HG02852 (cell line): ENCODE measurements around the gene ATP2C2.
"Not testable (repeated sequence)": the region's sequence is repeated elsewhere in the genome, so short reads cannot be mapped to it uniquely, and the experiment has no call there.

ENCODE experiments used
- ATAC-seq: cut with Tn5 transposase; IDR thresholded peaks from one replicate; pipeline ENCODE4 v1.9.1; 2021; ENCODE audit warnings: mild to moderate bottlenecking, moderate library complexity; ENCODE audit not compliant: unreplicated experiment

The ATP2C2 gene

DNA sequence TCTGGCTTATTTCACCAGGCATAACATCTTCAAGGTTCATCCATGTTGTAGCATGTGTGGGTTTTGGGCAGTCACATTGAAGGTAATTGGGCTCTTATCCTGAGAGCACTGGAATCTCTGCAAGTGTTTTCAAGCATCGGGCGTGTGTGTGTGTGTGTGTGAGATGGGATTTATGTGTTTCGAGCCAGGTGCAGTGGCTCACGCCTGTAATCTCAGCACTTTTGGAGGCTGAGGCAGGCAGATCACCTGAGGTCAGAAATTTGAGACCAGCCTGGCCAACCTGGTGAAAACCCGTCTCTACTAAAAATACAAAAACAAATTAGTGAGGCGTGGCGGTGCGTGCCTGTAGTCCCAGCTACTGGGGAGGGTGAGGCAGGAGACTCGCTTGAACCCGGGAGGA, 27.7 kb downstream of the ATP2C2 start:
- ATAC-seq = not testable (repeated sequence)

- ATAC-seq = no peak
Measured at GRCh38 chr16:84396537-84397008, 28.2 kb downstream of the ATP2C2 start.

DNA sequence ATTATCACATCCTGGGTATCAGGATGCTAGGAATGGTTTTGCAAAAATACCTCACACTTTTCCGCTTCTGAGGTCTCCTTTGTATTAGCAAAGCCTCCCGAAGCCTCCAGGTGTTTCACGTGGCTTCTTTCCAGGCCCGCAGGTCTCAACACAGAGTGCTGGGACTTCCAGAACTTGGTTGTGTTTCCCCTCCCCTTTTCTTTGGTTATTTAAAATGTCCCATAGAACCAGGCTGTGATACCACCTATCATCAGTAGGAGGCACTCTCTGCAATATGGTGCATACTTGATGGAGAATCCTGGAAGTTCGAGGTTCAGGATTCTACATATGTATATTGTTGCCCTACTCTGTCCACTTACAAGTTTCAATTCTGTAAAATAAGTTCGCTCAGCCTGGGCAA, 28.8 kb downstream of the ATP2C2 start:
- no peak for ATAC-seq

GRCh38 chr16:84398701-84399100, 30.4 kb downstream of the ATP2C2 start:
- no peak for ATAC-seq

DNA sequence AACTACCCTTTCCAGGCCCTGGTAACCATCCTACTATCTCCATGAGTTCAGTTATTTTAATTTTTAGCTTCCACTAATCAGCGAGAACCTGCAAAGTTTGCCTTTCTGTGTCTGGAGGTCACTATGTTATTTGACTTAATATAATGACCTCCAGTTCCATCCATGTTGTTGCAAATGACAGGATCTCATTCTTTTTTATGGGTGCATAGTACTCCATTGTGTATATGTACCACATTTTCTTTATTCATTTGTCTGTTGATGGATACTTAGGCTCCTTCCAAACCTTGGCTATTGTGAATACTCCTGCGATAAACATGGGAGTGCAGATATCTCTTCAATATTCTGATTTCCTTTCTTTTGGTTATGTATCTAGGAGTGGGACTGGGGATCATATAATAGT, 31.6 kb downstream of the ATP2C2 start:
- ATAC-seq = not testable (repeated sequence)

DNA sequence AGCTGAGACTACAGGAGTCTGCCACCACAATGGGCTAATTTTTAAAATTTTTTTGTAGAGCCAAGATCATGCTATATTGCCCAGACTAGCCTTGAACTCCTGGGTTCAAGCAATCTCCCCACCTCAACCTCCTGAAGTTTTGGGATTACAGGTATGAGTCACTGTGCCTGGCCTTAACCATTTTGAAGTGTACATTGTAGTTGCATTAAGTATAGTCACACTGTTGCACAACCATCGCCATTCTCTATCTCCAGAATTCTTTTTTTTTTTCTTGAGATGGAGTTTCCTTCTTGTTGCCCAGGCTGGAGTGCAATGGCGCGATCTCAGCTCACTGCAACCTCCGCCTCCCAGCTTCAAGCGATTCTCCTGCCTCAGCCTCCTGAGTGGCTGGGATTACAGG, 35.1 kb downstream of the ATP2C2 start:
- ATAC-seq = not testable (repeated sequence)

DNA sequence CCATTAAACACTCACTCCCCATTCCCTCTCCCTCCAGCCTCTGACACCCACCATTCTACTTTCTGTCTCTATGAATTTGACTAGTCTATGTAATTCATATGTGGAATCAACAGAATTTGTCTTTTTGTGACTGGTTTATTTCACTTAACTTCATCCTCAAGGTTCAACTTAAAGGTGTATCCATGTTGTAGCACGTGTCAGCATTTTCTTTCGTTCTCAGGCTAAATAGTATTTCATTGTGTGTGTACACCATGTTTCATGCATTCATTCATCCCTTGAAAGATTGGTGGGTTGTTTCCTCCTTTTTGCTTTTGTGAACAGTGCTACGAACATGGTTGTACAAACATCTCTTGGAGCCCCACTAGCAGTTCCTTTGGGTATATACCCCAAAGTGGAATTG, 36.0 kb downstream of the ATP2C2 start:
- ATAC-seq = no peak

DNA sequence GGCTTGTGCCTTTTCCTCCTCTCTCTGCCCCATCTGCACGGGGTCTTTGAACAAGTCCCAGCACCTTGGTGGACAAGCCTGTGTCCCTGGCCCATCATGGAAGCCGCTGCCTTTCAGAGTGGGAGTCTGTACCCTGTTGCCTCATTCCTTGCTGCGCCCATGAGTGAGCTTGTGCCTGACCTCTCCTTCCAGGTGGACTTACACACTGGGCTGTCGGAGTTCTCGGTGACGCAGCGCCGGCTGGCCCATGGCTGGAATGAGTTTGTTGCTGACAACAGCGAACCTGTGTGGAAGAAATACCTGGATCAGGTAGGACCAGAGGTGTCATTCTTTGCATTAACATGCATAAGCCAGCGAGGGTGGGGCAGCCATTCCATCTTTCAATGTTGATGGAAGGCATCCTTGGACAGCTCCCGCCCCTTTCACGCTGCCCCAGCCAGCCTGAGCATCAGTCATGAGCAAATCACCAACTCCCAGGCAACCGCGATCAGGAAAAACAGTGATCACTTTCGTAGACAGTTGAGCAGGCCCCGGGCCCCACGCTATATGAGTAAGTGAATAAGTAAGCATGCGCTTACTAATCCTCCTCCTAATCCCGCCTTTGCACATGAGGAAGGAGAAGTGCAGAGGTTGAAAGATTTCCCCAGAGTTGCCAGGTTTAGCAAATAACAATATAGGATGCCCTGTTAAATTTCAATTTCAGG, 36.8 kb downstream of the ATP2C2 start:
- no peak for ATAC-seq

- no peak for ATAC-seq
Measured at GRCh38 chr16:84406006-84406963, 37.9 kb downstream of the ATP2C2 start.

DNA sequence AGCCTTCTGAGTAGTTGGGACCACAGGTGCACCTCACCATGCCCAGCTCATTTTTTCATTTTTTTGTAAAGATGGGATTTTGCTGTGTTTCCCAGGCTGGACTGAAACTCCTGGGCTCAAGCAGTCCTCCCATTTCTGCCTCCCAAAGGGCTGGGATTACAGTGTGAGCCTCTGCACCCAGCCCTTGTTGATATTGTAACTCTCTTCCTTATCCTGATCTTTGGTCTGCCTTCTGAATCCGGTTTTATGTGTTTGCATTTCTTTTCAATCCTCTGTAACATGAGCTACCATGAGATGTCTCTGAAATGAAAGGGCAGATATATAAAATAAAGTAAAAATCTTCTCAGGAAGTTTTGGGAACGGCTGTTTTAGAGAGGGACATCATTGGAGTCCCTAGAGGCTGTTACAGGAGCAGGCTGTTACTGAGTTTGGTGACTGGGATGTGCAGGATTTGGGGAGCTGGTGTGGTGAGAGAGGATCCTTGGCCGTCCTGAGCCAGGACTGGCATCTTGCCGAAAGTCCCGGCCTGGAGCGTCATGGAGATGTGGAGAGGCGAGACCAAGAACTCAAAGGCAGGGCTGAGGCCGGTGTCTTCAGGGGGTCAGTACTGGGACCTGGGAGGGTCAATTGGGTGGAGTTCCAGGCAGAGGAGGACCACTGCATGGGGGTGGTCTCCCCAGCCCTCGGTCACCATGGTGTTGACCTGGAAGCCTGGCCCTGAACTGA, 39.4 kb downstream of the ATP2C2 start:
- ATAC-seq = no peak

- no peak for ATAC-seq
Measured at GRCh38 chr16:84408314-84408690, 40.0 kb downstream of the ATP2C2 start.

DNA sequence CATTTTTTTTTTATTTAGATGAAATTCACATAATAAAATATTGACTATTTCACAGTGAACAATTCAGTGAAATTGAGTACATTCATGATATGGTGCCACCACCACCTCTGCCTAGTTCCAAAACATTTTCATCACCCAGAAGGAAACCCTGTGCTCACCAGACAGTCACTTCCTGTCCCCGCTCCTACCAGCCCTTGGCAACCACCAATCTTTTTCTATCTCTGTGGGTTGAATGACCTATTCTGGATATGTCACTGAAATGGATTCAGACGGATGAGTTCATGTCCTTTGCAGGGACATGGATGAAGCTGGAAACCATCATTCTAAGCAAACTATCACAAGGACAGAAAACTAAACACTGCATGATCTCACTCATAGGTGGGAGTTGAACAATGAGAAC, 40.5 kb downstream of the ATP2C2 start:
- ATAC-seq = no peak

DNA sequence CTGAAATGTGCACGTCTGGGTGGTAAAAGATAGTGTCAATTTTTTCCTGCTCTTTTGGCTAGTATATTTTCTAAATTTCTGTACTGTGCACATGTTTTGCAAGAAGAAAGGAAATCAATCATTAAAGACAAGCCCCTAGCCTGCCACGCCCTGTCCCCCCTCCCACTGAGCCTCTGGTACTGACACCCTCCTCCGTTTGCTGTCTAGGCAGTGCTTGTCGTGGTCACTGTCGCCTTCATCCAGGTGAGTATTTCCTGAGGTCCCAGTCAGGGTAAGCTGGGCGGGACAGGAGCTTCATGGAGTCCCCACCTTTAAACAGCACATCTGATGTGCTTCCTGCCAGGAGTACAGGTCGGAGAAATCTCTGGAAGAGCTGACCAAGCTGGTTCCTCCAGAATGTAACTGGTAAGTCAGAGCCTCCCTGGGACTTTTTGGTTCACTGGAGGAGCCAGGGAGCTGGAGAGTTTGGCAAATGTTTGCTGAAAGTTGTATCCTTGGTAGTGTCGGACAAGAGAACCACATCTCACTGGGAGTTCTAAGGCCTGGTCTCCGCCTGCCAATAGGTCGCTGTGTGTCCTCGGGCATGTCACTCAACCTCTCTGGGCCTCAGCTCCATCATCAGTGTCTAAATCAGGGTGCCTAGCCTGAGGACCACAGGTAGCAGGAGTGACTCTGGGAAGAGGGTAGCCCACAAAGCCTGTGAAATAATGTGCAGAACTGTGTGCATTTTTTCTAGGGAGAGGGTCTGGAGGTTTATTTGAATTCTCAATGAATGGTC, 42.2 kb downstream of the ATP2C2 start:
- ATAC-seq = no peak

- ATAC-seq = no peak
Measured at GRCh38 chr16:84411768-84412167, 43.4 kb downstream of the ATP2C2 start.

DNA sequence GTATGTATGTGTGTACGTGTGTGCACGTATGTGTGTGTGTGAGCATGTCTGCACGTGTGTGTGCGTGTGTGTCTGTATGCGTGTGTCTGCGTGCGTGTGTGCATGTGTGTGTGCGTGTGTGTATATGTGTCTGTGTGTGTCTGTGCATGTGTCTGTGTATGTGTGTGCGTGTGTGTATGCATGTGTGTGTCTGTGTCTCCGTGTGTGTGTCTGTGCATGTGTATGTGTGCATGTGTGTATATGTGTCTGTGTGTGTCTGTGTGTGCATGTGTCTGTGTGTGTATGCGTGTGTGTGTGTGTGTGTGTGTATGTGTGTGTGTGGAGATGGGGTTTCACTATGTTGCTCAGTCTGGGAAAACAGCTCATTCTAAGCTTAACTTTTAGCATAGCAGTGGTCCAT, 43.9 kb downstream of the ATP2C2 start:
- ATAC-seq = no peak

DNA sequence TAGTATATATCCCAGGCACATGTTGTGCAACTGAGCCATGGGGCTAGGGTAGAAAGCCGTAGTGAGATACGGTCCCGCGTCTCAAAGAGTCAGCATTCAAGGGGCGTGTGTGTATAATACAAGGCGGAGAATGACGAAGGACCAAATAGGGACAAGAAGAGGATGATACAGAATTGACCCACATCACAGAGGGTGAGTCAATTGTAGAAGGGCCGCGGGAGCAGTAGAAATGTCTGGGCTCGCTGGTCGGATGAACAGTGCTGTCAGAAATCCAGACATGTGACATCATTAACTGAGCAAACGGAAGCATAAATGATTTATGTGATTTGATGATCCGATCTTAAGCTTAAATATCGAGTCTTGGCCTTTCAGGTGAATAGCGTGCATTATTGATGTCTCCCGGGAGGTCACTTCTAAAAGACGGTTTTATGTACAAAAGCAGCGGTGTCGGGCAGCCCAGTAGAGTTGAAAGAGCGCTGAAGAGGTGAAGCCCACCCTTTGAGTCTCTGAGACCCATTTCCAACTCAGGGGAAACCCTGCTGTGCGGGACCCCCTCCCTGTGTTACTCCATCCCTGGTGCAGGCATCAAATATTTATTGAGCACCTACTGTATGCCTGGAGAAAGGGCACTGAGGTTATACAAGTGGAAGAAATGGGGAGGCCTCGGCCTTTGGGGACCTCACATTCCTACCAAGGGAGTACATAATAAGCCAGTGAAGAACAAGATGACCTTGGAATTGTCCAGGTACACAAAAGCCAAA, 45.1 kb downstream of the ATP2C2 start:
- no peak for ATAC-seq

GRCh38 chr16:84414789-84415326, 46.5 kb downstream of the ATP2C2 start:
- ATAC-seq = no peak

- ATAC-seq = no peak
Measured at GRCh38 chr16:84416407-84417321, 48.3 kb downstream of the ATP2C2 start.
